Progenitor cell of endocrine pancreas (in vitro differentiated cells): ENCODE data around the gene SH2B3. TPM values are rescaled to one million over a fixed set of nuclear protein-coding genes. Genes with fewer than 3 reads are reported as not detected.

Source experiments
- DNase-seq: peaks from one replicate; pipeline ENCODE4 v3.0.0; 2021; ENCODE audit warnings: low spot score; ENCODE audit not compliant: unreplicated experiment
- H3K27ac Mint-ChIP-seq: 2 replicates; pipeline ENCODE4 v1.8.0; 2021; ENCODE audit warnings: mild to moderate bottlenecking, moderate library complexity, mixed read lengths
- H3K27me3 Mint-ChIP-seq: 2 replicates; pipeline ENCODE4 v1.8.0; 2021; ENCODE audit warnings: mixed read lengths
- H3K36me3 Mint-ChIP-seq: 2 replicates; pipeline ENCODE4 v1.8.0; 2022; ENCODE audit warnings: mixed read lengths; ENCODE audit not compliant: insufficient read depth
- H3K4me1 Mint-ChIP-seq: 2 replicates; pipeline ENCODE4 v1.8.0; 2021; ENCODE audit warnings: low read depth, mixed read lengths
- H3K4me3 Mint-ChIP-seq: 2 replicates; pipeline ENCODE4 v1.8.0; 2021; ENCODE audit warnings: low read depth, mild to moderate bottlenecking, moderate library complexity, mixed read lengths
- H3K9me3 Mint-ChIP-seq: 2 replicates; pipeline ENCODE4 v1.8.0; 2021; ENCODE audit warnings: low read depth, mixed read lengths
- CTCF ChIP-seq: fragments of 200-600 bp; sonication (generic); IDR thresholded peaks from one replicate; pipeline ENCODE4 v1.5.0; 2021; ENCODE audit warnings: antibody characterized with exemption, mild to moderate bottlenecking; ENCODE audit not compliant: unreplicated experiment
- long read RNA-seq: library from polyadenylated mRNA; unstranded; transcript quantifications from one replicate; pipeline ENCODE4 v2.0.0, GENCODE V29; 2020
- total RNA-seq: library from RNA; stranded (reverse); gene quantifications from 2 replicates; pipeline ENCODE4 v1.2.1, GENCODE V29; 2021

SH2B3 gene
- total RNA-seq = 0.72 and 1.5 TPM in 2 replicates
- long read RNA-seq, partial matches to known transcripts = 0 of 2 reads
- long read RNA-seq, other reads (novel, unspliced or antisense) = 2 of 2 reads

GRCh38 chr12:111405859-111406473, at the start of gene SH2B3:
Gene SH2B3 (plus strand): TSS chr12:111405923. CDS start chr12:111418146, 12,223 bp downstream.
- no peaks in the 10 kb centered on the region for H3K36me3 Mint-ChIP-seq
- H3K4me3 Mint-ChIP-seq = peak within 1 kb of the TSS; percentile 70
- H3K9me3 Mint-ChIP-seq = no peaks in the 10 kb centered on the region
- no peak for DNase-seq
- H3K4me1 Mint-ChIP-seq = peaks cover 2% of the 10 kb centered on the region
- peak within 1 kb of the TSS; percentile 4 for H3K27ac Mint-ChIP-seq
- peaks cover 56% of the 10 kb centered on the region for H3K27me3 Mint-ChIP-seq
- TF ChIP-seq CTCF = no peak

- H3K4me1 Mint-ChIP-seq = peaks cover 7% of the 10 kb centered on the region
- peaks cover 7% of the 10 kb centered on the region for H3K36me3 Mint-ChIP-seq
- no peaks in the 10 kb centered on the region for H3K9me3 Mint-ChIP-seq
- no peaks in the 10 kb centered on the region for H3K27me3 Mint-ChIP-seq
- DNase-seq = no peak
- H3K4me3 Mint-ChIP-seq = no peak overlapping the region
- TF ChIP-seq CTCF = no peak
- peak overlapping the region; percentile 8 for H3K27ac Mint-ChIP-seq
Measured at GRCh38 chr12:111359231-111359913, 46.4 kb upstream of the SH2B3 start.

DNA sequence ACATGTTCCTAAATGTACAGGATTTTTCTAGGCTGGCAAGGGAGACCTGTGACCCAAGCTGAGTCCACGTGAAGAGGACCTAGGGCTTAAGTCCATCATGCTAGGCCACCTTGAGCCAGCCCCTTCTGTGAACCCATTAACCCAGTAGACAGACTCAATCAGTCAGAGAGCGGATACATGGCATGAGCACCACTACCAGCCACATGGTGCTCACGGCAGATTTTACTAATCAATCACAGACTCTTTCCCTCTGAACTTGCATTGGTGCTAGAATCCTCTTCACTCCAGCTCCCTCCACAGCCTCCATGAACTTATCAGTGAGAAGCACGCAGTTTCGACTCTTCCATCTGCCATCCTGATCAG, 45.8 kb upstream of the SH2B3 start:
- Mint-ChIP-seq H3K4me1 (peaks cover 7% of the 10 kb centered on the region), H3K27ac (no peak overlapping the region), H3K27me3 (no peaks in the 10 kb centered on the region), H3K9me3 (no peaks in the 10 kb centered on the region), H3K4me3 (no peak overlapping the region), H3K36me3 (peaks cover 7% of the 10 kb centered on the region)
- TF ChIP-seq CTCF = no peak
- DNase-seq = no peak

- no peaks in the 10 kb centered on the region for H3K27me3 Mint-ChIP-seq
- no peaks in the 10 kb centered on the region for H3K9me3 Mint-ChIP-seq
- no peak overlapping the region for H3K27ac Mint-ChIP-seq
- H3K36me3 Mint-ChIP-seq = peaks cover 10% of the 10 kb centered on the region
- no peak for TF ChIP-seq CTCF
- H3K4me1 Mint-ChIP-seq = peaks cover 7% of the 10 kb centered on the region
- DNase-seq = no peak
- no peak overlapping the region for H3K4me3 Mint-ChIP-seq
Measured at GRCh38 chr12:111360325-111360930, 45.3 kb upstream of the SH2B3 start.

DNA sequence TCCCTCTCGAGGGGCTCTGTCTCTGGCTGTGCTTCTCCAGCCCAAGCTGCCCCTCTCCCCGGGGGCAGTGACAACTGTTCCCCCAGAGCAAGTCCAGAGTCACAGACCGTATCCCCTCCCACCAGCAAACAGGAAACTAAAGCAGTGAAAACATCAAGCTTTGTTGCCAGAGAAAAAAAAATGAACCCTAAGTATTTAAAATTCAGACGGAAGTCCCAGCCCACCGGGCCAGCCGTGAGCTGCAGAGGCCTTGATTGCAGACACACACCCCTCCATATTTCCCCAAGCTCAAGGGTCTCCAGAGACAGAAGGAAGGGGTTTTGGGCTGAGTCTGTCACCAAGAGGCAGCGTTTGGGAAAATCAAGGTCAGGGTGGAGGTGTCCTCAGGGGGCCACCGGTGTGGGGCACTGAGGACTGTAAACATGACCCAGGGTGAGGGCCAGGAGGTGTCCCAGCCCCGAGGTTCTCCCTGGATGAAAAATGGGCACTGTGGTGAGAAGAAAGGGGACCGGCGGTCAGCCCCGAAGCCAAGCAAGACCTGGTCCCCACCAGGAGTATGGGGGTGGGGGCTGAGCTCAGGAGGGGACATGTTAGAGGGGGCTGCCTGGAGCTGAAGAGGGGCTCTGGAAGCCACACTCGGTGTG, 44.5 kb upstream of the SH2B3 start:
- no peaks in the 10 kb centered on the region for H3K9me3 Mint-ChIP-seq
- no peak for TF ChIP-seq CTCF
- H3K27ac Mint-ChIP-seq = peak overlapping the region; percentile 73
- H3K4me3 Mint-ChIP-seq = no peak overlapping the region
- no peak for DNase-seq
- H3K27me3 Mint-ChIP-seq = no peaks in the 10 kb centered on the region
- peaks cover 12% of the 10 kb centered on the region for H3K36me3 Mint-ChIP-seq
- H3K4me1 Mint-ChIP-seq = peaks cover 7% of the 10 kb centered on the region
